ENCODE results near the gene PCSK4.

PCSK4 gene

GRCh38 chr19:1457031-1457739, 33.0 kb downstream of the PCSK4 start:
- TF ChIP-seq, protein P1, sequence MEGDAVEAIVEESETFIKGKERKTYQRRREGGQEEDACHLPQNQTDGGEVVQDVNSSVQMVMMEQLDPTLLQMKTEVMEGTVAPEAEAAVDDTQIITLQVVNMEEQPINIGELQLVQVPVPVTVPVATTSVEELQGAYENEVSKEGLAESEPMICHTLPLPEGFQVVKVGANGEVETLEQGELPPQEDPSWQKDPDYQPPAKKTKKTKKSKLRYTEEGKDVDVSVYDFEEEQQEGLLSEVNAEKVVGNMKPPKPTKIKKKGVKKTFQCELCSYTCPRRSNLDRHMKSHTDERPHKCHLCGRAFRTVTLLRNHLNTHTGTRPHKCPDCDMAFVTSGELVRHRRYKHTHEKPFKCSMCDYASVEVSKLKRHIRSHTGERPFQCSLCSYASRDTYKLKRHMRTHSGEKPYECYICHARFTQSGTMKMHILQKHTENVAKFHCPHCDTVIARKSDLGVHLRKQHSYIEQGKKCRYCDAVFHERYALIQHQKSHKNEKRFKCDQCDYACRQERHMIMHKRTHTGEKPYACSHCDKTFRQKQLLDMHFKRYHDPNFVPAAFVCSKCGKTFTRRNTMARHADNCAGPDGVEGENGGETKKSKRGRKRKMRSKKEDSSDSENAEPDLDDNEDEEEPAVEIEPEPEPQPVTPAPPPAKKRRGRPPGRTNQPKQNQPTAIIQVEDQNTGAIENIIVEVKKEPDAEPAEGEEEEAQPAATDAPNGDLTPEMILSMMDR (IDR thresholded peaks at IDR 0.05; ENCODE audit: control insufficient read depth, insufficient read depth, low read depth, low read length, missing control alignments): peak; percentile 13
- no peak for DNase-seq (ENCODE audit: low read depth)
- no peak overlapping the region for H3K4me3 ChIP-seq (ENCODE audit: control insufficient read depth, low read depth, low read length)

GRCh38 chr19:1456121-1456900, 33.8 kb downstream of the PCSK4 start:
- TF ChIP-seq, protein P1 (IDR thresholded peaks at IDR 0.05; ENCODE audit: control insufficient read depth, insufficient read depth, low read depth, low read length, missing control alignments): no peak
- H3K4me3 ChIP-seq (ENCODE audit: control insufficient read depth, low read depth, low read length): no peak overlapping the region
- DNase-seq (ENCODE audit: low read depth): no peak

DNA sequence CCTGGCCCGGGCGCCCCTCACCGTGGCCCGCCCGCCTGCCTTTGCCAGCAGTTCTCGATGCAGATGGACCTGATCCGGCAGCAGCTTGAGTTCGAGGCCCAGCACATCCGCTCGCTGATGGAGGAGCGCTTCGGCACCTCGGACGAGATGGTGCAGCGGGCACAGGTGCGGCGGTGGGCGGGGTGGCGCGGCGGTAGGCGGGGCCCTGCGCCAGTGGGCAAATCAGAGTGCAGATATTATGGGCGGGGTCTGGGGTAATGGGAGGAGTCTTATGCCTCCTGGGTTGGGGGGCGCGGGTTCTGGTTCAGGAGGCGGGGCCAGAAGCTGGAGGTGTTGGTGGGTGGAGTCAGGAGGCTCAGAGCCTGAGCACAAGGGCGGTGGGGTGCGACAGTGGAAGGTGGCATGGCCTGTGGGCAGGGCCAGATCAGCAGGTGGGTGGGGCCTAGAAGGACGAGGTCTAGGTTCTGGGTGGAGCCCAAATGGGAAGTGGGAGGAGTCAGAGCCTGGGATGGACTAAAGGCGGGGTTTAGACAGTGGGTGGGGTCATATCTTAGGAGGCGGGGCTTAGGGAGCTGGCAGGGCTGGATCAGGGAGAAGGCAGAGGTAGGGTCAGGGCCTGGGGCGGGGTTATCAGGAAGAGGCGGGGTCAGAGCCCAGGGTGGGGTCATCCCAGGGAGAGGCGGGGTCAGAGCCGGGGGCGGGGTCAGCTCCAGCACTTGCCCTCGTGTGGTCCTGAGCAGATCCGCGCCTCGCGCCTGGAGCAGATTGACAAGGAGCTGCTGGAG, 34.6 kb downstream of the PCSK4 start:
- TF ChIP-seq, protein P1 (IDR thresholded peaks at IDR 0.05; ENCODE audit: control insufficient read depth, insufficient read depth, low read depth, low read length, missing control alignments): no peak
- DNase-seq (ENCODE audit: low read depth): no peak
- no peak overlapping the region for H3K4me3 ChIP-seq (ENCODE audit: control insufficient read depth, low read depth, low read length)

DNA sequence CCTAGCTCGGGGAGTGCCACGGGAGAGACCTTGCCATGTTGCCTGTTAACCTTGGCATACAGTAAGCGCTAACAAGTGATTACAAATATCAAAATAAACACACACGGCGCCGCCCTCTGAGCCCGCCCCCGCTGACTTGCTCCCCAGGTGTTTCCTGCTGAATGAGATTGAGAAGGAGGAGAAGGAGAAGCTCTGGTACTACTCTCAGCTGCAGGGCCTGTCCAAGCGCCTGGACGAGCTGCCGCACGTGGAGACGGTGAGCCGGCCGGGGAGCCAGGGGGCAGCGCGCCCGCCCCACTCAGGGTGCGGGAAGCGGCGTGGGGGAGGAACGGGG, 35.2 kb downstream of the PCSK4 start:
- no peak overlapping the region for H3K4me3 ChIP-seq (ENCODE audit: control insufficient read depth, low read depth, low read length)
- TF ChIP-seq, protein P1 (IDR thresholded peaks at IDR 0.05; ENCODE audit: control insufficient read depth, insufficient read depth, low read depth, low read length, missing control alignments): no peak
- DNase-seq (ENCODE audit: low read depth): no peak

DNA sequence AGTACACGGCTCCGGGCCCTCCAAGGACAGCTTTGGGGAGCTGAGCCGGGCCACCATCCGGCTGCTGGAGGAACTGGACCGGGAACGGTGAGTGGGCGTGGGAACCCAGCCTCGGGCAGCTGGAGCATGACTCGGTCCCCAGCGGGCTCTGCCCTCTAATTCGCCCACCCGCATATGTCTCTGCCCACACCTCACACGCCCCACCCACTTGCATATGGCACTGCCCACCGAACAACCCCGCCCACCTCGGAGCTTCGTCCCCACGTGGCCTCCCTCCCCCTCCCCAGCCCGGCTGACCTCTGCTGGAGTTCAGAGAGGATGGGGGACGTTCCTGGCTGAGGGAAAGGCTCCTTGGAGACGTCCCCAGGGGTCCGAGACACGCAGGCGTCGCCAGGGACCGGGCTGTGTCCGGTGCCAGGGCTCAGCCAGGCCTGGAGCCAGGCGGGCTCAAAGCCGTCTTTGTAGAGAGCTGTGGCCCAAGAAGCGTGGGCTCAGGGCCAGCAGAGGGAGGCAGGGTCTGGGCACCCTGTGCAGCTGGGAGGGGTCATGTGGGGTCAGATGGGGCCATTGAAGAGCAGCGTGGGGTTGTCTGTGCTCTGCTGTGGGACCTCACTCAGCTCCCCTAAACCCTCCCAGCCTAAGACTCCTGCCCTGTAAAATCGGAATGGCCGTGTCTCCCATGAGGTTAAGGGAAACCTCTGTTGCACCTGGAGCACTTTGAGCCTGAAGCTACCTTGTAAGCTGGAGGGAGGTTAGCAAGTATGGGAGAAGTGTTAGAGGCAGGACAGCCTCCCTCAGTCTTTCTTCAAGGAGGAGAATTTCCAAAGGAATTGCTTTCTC, 36.4 kb downstream of the PCSK4 start:
- H3K4me3 ChIP-seq (ENCODE audit: control insufficient read depth, low read depth, low read length): no peak overlapping the region
- TF ChIP-seq, protein P1 (IDR thresholded peaks at IDR 0.05; ENCODE audit: control insufficient read depth, insufficient read depth, low read depth, low read length, missing control alignments): no peak
- no peak for DNase-seq (ENCODE audit: low read depth)

All from AG09309 (cell line).